Measurements from ENCODE around the gene SLC25A1. TPM values are rescaled to one million over a fixed set of nuclear protein-coding genes. Genes with fewer than 3 reads are reported as not detected.

Gene SLC25A1
- polyA plus RNA-seq, 1 donor from 2014 or later = 81.4 TPM

DNA sequence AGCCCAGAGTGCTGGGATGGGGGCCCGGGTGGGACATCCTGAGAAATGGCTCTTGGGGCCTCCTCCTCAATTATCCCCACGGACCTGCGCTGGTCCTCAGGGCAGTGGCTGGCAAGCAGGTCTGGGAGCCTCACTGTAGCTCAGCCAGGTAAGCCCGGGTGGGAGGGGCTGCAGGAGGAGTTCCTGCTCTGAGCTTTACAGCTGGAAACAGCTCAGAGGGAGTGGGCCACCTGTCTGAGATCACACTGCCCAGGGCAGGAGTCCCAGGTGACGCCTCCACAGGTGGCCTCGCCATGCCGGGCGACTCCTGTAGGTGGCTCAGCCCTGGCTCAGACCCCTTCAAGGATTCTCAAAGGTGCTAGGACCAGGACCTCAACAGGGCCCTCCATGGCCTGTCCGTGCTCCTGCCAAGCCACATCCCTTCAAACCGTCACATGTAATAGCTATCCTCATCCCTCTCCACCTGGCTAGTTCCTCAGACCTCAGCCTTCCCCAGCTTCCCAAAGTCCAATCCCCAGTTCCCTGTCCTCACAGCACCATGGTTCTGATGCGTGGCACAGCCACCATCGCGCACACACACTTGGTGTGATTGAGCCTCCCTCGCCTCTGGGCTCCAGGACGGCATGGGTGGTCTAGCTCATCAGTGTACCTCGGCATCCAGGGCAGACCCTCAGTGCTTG lies 51.1 kb downstream of the SLC25A1 start:
- no peaks in the 10 kb centered on the region for H3K27me3 ChIP-seq (ENCODE audit: insufficient read depth, low read depth, low read length)
- no peaks in the 10 kb centered on the region for H3K9me2 ChIP-seq (ENCODE audit: insufficient read depth, low read length)
- H3K4me3 ChIP-seq (ENCODE audit: low read length) = no peak overlapping the region
- no peak overlapping the region for H2AFZ ChIP-seq (ENCODE audit: low read depth, low read length)
- H3K36me3 ChIP-seq (ENCODE audit: insufficient read depth, low read length) = no peaks in the 10 kb centered on the region
- no peaks in the 10 kb centered on the region for H4K20me1 ChIP-seq (ENCODE audit: insufficient read depth)
- no peak overlapping the region for H3K27ac ChIP-seq (ENCODE audit: low read length)
- H3K9ac ChIP-seq (ENCODE audit: low read length) = no peak overlapping the region
- H3K9me3 ChIP-seq (ENCODE audit: low read length) = no peaks in the 10 kb centered on the region
- no peak for TF ChIP-seq POLR2AphosphoS5 (IDR thresholded peaks at IDR 0.05)
- TF ChIP-seq, protein P1, sequence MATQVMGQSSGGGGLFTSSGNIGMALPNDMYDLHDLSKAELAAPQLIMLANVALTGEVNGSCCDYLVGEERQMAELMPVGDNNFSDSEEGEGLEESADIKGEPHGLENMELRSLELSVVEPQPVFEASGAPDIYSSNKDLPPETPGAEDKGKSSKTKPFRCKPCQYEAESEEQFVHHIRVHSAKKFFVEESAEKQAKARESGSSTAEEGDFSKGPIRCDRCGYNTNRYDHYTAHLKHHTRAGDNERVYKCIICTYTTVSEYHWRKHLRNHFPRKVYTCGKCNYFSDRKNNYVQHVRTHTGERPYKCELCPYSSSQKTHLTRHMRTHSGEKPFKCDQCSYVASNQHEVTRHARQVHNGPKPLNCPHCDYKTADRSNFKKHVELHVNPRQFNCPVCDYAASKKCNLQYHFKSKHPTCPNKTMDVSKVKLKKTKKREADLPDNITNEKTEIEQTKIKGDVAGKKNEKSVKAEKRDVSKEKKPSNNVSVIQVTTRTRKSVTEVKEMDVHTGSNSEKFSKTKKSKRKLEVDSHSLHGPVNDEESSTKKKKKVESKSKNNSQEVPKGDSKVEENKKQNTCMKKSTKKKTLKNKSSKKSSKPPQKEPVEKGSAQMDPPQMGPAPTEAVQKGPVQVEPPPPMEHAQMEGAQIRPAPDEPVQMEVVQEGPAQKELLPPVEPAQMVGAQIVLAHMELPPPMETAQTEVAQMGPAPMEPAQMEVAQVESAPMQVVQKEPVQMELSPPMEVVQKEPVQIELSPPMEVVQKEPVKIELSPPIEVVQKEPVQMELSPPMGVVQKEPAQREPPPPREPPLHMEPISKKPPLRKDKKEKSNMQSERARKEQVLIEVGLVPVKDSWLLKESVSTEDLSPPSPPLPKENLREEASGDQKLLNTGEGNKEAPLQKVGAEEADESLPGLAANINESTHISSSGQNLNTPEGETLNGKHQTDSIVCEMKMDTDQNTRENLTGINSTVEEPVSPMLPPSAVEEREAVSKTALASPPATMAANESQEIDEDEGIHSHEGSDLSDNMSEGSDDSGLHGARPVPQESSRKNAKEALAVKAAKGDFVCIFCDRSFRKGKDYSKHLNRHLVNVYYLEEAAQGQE (IDR thresholded peaks at IDR 0.05; ENCODE audit: borderline replicate concordance) = no peak
- TF ChIP-seq EP300 (conservative IDR thresholded peaks at IDR 0.05; ENCODE audit: poor library complexity, severe bottlenecking) = no peak
- no peak for TF ChIP-seq EZH2 (IDR thresholded peaks at IDR 0.05; ENCODE audit: borderline replicate concordance, insufficient read depth, low read length, poor library complexity, severe bottlenecking)
- no peak for TF ChIP-seq SMC3 (conservative IDR thresholded peaks at IDR 0.05; ENCODE audit: poor library complexity)
- no peak for TF ChIP-seq RAD21 (conservative IDR thresholded peaks at IDR 0.05)
- TF ChIP-seq, protein P2, sequence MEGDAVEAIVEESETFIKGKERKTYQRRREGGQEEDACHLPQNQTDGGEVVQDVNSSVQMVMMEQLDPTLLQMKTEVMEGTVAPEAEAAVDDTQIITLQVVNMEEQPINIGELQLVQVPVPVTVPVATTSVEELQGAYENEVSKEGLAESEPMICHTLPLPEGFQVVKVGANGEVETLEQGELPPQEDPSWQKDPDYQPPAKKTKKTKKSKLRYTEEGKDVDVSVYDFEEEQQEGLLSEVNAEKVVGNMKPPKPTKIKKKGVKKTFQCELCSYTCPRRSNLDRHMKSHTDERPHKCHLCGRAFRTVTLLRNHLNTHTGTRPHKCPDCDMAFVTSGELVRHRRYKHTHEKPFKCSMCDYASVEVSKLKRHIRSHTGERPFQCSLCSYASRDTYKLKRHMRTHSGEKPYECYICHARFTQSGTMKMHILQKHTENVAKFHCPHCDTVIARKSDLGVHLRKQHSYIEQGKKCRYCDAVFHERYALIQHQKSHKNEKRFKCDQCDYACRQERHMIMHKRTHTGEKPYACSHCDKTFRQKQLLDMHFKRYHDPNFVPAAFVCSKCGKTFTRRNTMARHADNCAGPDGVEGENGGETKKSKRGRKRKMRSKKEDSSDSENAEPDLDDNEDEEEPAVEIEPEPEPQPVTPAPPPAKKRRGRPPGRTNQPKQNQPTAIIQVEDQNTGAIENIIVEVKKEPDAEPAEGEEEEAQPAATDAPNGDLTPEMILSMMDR (IDR thresholded peaks at IDR 0.05; ENCODE audit: poor library complexity, severe bottlenecking) = no peak
- TF ChIP-seq MXI1 (conservative IDR thresholded peaks at IDR 0.05; ENCODE audit: poor library complexity, severe bottlenecking) = no peak
- TF ChIP-seq TAF1 (IDR thresholded peaks at IDR 0.05; ENCODE audit: low read depth) = no peak
- H3K79me2 ChIP-seq (replicated peaks; ENCODE audit: insufficient read depth, low read length) = no peaks in the 10 kb centered on the region
- H3K4me2 ChIP-seq (ENCODE audit: low read length) = no peak overlapping the region
- H3F3A ChIP-seq (ENCODE audit: insufficient read depth, low read length, poor library complexity, severe bottlenecking) = no peaks in the 10 kb centered on the region

DNA sequence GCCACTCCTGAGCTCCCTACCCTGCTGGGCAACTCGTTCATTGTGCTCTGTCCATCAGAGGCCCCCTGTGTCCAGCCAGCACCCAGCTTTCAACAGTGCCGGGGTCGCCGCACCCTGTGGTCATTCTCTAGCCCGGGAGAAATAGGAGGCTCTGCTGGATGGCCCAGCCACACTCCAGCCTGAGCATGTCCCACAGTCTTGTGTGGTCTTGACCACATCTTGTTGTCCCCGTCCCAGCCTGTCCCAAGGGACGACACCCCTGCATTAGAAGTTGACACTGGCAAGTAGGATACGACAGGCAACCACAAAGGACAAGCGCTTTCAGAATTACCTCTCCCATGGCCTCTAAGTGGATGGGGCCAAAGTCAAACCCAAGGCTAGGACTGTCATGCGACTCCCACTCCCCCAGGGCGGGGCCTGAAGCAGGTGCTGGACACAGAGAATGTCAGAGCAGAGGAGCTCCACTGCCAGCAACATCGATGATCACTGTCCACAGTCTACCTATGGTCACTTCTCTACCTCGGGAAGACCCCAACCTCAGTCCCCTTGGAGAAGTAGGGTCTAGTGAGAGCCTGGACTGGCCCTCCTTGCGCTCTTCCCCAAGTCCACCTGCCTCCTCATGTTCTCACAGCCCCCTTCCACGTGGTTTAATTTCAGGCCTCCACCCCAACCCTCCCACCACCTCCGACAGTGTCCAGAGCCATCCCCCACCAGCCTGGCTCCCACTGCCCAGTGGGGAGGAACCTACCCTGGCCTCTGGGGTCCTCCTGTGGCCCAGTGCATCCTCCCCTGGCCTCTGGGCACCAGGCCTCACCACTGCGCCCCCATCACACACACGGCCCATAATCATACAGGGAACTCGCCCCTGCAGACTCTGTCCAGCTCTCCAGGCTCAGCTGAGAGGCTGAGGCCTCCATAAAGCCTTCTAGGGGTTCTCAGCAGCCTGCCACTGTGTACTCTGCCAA lies 51.9 kb downstream of the SLC25A1 start:
- Histone ChIP-seq H3K9me3 (ENCODE audit: low read length) (no peaks in the 10 kb centered on the region), H3K27ac (ENCODE audit: low read length) (no peak overlapping the region), H3F3A (ENCODE audit: insufficient read depth, low read length, poor library complexity, severe bottlenecking) (no peaks in the 10 kb centered on the region), H3K9ac (ENCODE audit: low read length) (no peak overlapping the region), H3K4me2 (ENCODE audit: low read length) (no peak overlapping the region), H3K36me3 (ENCODE audit: insufficient read depth, low read length) (no peaks in the 10 kb centered on the region), H3K27me3 (ENCODE audit: insufficient read depth, low read depth, low read length) (no peaks in the 10 kb centered on the region), H3K9me2 (ENCODE audit: insufficient read depth, low read length) (no peaks in the 10 kb centered on the region), H4K20me1 (ENCODE audit: insufficient read depth) (no peaks in the 10 kb centered on the region), H3K4me3 (ENCODE audit: low read length) (no peak overlapping the region), H3K79me2 (replicated peaks; ENCODE audit: insufficient read depth, low read length) (peaks cover 2% of the 10 kb centered on the region), H2AFZ (ENCODE audit: low read depth, low read length) (no peak overlapping the region)
- TF ChIP-seq, protein P2 (IDR thresholded peaks at IDR 0.05; ENCODE audit: poor library complexity, severe bottlenecking) = no peak
- TF ChIP-seq EZH2 (IDR thresholded peaks at IDR 0.05; ENCODE audit: borderline replicate concordance, insufficient read depth, low read length, poor library complexity, severe bottlenecking) = no peak
- no peak for TF ChIP-seq RAD21 (conservative IDR thresholded peaks at IDR 0.05)

All from neural cell (in vitro differentiated cells).